ENCODE results near the gene TNKS2. TPM values are rescaled to one million over a fixed set of nuclear protein-coding genes. Genes with fewer than 3 reads are reported as not detected.
"Not testable (repeated sequence)": the region's sequence is repeated elsewhere in the genome, so short reads cannot be mapped to it uniquely, and the experiment has no call there.

The TNKS2 gene
- 10 to 100 TPM; 25.6 to 30.7 TPM for total RNA-seq

DNA sequence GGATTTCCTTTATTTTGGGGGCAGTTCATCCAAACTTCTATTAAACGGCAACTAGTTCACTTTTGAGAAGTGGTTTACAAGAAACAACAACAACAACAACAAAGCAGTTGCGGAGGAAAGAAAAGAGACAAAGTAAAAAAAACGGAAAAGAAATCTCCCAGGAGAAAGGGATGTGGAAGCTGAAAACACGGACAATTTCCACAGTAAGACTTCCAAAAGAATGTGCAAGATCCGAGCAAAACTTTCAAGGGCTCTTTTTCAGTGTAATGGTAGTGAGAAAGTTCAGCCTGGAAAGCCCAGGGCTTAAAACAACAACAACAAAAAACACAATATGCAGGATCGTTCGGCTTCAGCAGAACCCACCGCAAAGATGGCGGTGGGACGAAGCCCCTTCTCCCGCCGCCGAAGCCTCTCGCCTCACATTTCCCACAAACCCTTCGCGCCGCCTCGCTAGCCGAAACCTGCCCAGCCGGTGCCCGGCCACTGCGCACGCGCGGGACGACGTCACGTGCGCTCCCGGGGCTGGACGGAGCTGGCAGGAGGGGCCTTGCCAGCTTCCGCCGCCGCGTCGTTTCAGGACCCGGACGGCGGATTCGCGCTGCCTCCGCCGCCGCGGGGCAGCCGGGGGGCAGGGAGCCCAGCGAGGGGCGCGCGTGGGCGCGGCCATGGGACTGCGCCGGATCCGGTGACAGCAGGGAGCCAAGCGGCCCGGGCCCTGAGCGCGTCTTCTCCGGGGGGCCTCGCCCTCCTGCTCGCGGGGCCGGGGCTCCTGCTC, at the start of gene TNKS2:
TNKS2 (plus strand) TSS at position 553 of the 775 bp plus-strand sequence. CDS start 265 bp downstream, outside the sequence.
- peaks cover 40% of the 10 kb centered on the region for H3K4me1 Mint-ChIP-seq
- peaks cover 53% of the 10 kb centered on the region for H3K36me3 Mint-ChIP-seq (ENCODE audit: low read depth)
- peak; percentile 75 for ATAC-seq (replicated peaks)
- no peaks in the 10 kb centered on the region for H3K9me3 Mint-ChIP-seq
- peak within 1 kb of the TSS; percentile 94 for H3K27ac Mint-ChIP-seq
- H3K4me3 Mint-ChIP-seq = peak within 1 kb of the TSS; percentile 95
- H3K27me3 Mint-ChIP-seq = no peaks in the 10 kb centered on the region

DNA sequence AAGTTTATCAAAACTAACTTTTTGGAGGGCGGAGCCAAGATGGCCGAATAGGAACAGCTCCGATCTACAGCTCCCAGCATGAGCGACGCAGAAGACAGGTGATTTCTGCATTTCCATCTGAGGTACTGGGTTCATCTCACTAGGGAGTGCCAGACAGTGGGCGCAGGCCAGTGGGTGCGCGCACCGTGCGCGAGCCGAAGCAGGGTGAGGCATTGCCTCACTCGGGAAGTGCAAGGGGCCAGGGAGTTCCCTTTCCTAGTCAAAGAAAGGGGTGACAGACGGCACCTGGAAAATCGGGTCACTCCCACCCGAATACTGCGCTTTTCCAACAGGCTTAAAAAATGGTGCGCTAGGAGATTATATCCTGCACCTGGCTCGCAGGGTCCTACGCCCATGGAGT, 48.6 kb upstream of the TNKS2 start:
- not testable (repeated sequence) for H3K9me3 Mint-ChIP-seq; H3K4me3 Mint-ChIP-seq; ATAC-seq (replicated peaks); H3K27ac Mint-ChIP-seq; H3K4me1 Mint-ChIP-seq; H3K36me3 Mint-ChIP-seq (ENCODE audit: low read depth)
- H3K27me3 Mint-ChIP-seq = peaks cover 24% of the 10 kb centered on the region

DNA sequence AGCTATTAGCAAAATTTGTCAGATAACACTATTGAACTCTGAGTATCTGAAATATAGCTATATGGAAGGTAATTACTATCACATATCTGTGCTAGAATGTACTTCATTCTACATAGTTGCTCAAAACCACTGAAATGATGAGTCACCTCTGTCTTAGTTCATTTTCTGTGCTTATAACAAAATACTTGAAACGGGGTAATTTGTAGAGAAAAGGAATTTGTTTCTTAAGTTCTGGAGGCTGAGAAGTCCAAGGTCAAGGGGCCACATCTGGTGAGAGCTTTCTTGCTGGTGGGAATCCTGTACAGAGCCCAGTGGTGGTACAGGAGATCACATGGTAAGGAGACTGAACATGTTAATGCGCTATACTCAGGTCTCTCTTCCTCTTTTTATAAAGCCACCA, 41.9 kb upstream of the TNKS2 start:
- Mint-ChIP-seq H3K27me3 (peaks cover 11% of the 10 kb centered on the region), H3K9me3 (no peaks in the 10 kb centered on the region), H3K27ac (no peak overlapping the region), H3K36me3 (ENCODE audit: low read depth) (no peaks in the 10 kb centered on the region), H3K4me1 (no peaks in the 10 kb centered on the region), H3K4me3 (no peak overlapping the region)
- no peak for ATAC-seq (replicated peaks)

DNA sequence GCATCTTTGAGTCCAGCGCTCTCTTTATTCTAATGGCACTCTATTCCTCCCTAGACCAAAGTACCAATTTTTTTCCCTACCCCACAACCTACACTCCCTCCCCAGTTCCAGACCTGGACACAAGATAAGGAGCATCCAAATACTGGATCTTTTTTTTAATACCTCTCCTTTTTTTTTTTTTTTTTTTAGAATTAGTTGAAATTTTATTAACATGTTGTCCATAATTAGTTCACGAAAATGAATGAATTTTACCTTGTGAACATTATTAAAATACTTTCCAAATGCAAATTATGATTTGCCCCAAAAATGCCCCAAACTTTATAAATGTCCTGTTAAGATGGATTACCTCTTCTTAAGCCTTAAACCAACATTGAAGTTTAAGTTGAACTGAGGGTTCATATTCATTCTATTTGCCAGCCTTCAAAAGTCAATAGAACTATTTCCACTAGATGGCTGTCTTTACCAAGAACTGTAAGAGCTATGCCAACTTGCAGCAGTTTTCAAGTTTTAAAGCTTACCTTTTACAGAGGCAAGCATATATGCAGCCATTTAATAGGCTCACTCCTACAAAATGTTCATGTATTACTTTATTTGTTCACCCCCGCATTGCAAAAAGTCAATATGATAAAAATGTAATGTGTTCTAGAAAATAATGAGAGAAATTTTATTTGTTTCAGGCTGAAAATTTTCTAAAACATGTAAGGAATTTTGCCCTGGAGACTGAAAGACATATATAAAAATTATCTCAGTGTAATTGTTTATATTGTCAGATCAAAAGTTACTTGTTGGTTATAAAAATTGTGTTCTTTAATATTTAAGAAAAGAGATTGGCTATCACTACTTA, 39.7 kb upstream of the TNKS2 start:
- H3K36me3 Mint-ChIP-seq (ENCODE audit: low read depth) = no peaks in the 10 kb centered on the region
- peaks cover 18% of the 10 kb centered on the region for H3K27me3 Mint-ChIP-seq
- H3K4me1 Mint-ChIP-seq = no peaks in the 10 kb centered on the region
- H3K4me3 Mint-ChIP-seq = no peak overlapping the region
- H3K27ac Mint-ChIP-seq = no peak overlapping the region
- H3K9me3 Mint-ChIP-seq = no peaks in the 10 kb centered on the region
- ATAC-seq (replicated peaks) = peak; percentile 50

DNA sequence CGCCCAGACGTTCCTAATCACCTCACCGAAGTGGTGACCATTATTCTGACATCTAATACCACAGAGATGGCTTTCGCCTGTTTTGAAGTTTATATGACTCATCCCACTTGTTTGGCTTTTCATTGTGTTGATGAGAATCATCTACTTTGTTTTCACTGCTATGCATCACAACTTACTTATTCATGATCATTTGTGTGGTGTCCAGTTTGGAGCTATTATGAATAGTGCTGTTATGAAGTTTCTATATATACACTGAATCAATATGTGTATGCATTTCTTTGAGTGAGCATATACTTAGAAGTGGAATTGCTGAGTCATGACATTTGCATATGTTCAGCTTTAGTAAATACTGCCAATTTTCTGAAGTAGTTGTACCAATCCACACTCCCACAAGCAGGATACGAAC, 38.6 kb upstream of the TNKS2 start:
- Mint-ChIP-seq H3K9me3 (no peaks in the 10 kb centered on the region), H3K36me3 (ENCODE audit: low read depth) (no peaks in the 10 kb centered on the region), H3K4me3 (no peak overlapping the region), H3K27me3 (peaks cover 14% of the 10 kb centered on the region), H3K4me1 (no peaks in the 10 kb centered on the region), H3K27ac (no peak overlapping the region)
- peak; percentile 77 for ATAC-seq (replicated peaks)

DNA sequence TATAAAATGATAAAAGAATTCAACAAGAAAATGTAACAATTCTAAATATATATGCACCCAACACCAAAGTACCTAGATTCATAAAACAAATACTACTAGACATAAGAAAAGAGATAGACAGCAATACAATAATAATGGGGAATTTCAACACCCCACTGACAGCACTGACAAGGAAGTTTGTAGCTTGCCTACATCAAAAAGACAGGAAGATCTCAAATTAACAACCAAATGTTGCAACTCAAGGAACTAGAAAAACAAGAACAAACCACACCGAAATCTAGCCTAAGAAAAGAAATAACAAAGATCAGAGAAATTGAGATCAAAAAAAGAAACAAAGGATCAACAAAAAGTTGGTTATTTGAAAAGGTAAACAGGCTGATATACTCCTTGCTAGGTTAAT, 36.5 kb upstream of the TNKS2 start:
- H3K4me1 Mint-ChIP-seq = no peaks in the 10 kb centered on the region
- ATAC-seq (replicated peaks) = no peak
- no peak overlapping the region for H3K4me3 Mint-ChIP-seq

DNA sequence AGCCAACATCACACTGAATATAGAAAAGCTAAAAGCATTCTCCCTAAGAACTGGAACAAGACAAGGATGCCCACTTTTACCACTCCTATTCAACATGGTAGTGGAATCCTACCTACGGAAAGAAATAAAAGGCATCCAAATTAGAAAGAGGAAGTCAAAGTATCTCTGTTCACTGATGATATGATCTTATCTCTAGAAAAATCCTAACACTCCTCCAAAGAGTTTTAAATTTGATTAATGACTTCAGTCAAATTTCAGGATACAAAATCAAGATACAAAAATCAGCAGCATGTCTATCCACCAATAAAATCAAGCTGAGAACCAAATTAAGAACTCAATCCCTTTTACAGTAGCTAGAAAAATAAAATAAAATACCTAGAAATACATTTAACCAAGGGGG, 35.3 kb upstream of the TNKS2 start:
- Mint-ChIP-seq H3K9me3 (no peaks in the 10 kb centered on the region), H3K36me3 (ENCODE audit: low read depth) (no peaks in the 10 kb centered on the region), H3K4me3 (no peak overlapping the region), H3K4me1 (no peaks in the 10 kb centered on the region), H3K27me3 (peaks cover 10% of the 10 kb centered on the region), H3K27ac (no peak overlapping the region)
- ATAC-seq (replicated peaks) = no peak

More for the DNA sequence above, 36.5 kb upstream of the TNKS2 start:
- Mint-ChIP-seq H3K27ac (no peak overlapping the region), H3K36me3 (ENCODE audit: low read depth) (no peaks in the 10 kb centered on the region), H3K27me3 (peaks cover 14% of the 10 kb centered on the region), H3K9me3 (no peaks in the 10 kb centered on the region)

DNA sequence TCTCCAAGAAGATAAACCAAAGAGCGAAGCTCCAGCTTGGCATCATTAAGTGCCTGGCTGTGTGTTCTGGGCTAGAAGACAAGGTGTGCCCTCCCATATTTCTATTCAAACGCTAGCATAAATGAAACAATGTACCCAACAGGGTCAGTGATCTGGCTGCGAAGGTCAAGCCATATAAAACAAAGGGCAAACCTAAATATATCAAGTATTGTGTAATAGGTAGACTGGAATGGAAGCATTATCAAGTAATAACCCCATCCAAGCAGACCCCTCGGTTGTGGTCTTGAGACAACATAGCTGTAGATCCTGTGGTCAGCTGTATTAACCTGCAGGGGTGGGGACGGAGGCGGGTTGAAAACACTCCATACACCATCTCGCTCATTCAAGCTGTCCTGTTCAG, 31.6 kb upstream of the TNKS2 start:
- no peaks in the 10 kb centered on the region for H3K4me1 Mint-ChIP-seq
- H3K27ac Mint-ChIP-seq = no peak overlapping the region

DNA sequence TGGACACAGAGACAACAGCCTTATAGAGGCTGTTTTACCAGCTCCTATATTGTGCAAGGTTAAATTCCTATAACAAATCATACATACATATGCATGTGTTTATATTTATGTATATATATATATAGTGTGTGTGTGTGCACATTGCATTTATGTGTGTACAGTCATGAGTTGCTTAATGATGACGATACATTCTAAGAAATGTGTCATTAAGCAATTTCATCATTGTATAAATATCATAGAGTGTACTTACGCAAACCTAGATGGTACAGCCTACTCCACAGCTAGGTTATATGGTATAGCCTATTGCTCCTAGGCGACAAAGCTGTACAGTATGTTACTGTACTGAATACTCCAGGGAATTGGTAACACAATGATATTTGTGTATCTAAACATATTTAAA, 30.1 kb upstream of the TNKS2 start:
- H3K27ac Mint-ChIP-seq = no peak overlapping the region
- H3K36me3 Mint-ChIP-seq (ENCODE audit: low read depth) = no peaks in the 10 kb centered on the region
- peaks cover 3% of the 10 kb centered on the region for H3K27me3 Mint-ChIP-seq
- no peak for ATAC-seq (replicated peaks)
- no peak overlapping the region for H3K4me3 Mint-ChIP-seq
- no peaks in the 10 kb centered on the region for H3K4me1 Mint-ChIP-seq
- H3K9me3 Mint-ChIP-seq = no peaks in the 10 kb centered on the region

More for the DNA sequence above, 31.6 kb upstream of the TNKS2 start:
- Mint-ChIP-seq H3K27me3 (peaks cover 9% of the 10 kb centered on the region), H3K9me3 (no peaks in the 10 kb centered on the region), H3K4me3 (no peak overlapping the region), H3K36me3 (ENCODE audit: low read depth) (no peaks in the 10 kb centered on the region)
- ATAC-seq (replicated peaks) = no peak

DNA sequence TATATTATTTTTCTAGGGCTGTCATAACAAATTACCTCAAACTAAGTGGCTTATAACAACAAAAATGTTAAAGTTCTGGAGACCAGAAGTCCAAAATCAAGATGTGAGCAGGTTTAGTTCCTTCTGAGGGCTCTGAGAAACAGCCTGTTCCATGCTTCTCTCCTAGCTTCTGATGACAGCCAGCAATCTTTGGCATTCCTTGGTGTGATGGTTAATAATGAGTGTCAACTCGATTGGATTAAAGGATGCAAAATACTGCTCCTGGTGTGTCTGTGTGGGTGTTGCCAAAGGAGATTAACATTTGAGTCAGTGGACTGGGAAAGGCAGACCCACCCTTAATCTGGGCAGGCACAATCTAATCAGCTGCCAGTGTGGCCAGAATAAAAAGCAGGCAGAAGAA, 26.3 kb upstream of the TNKS2 start:
- no peaks in the 10 kb centered on the region for H3K36me3 Mint-ChIP-seq (ENCODE audit: low read depth)
- H3K4me3 Mint-ChIP-seq = no peak overlapping the region
- H3K9me3 Mint-ChIP-seq = no peaks in the 10 kb centered on the region
- H3K27me3 Mint-ChIP-seq = peaks cover 11% of the 10 kb centered on the region
- no peaks in the 10 kb centered on the region for H3K4me1 Mint-ChIP-seq
- H3K27ac Mint-ChIP-seq = no peak overlapping the region
- no peak for ATAC-seq (replicated peaks)

DNA sequence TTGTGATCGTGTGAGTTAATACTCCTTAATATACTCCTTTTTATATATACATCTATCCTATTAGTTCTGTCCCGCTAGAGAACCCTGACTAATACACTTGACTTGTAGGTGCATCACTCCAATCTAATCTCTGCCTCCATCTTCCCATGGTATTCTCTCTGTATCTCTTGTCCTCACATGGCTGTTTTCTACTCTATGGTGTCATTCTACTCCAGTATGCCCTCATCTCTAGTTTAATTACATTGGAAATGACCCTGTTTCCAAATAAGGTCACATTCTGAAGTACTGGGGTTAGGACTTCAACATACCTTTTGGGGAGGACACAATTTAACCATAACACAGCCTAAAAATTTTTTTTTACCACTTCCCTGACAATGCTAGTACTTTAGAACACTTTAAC, 25.8 kb upstream of the TNKS2 start:
- ATAC-seq (replicated peaks) = no peak
- Mint-ChIP-seq H3K27me3 (peaks cover 12% of the 10 kb centered on the region), H3K9me3 (no peaks in the 10 kb centered on the region), H3K4me3 (no peak overlapping the region), H3K4me1 (no peaks in the 10 kb centered on the region), H3K36me3 (ENCODE audit: low read depth) (no peaks in the 10 kb centered on the region), H3K27ac (no peak overlapping the region)

DNA sequence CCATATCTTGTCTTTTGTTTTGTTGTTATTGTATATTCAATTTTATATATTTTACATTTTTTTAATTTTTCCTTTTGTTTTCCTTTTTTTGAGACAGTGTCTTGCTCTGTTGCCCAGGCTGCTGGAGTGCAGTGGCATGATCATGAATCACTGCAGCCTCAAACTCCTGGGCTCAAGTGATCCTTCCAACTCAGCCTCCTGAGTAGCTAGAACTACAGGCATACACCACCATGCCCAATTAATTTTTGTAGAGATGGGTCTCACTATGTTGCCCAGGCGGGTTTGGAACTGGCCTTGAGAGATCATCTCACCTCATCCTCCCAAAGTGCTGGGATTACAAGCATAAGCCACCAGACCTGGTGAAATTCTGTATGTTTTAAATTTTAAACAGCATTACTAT, 25.4 kb upstream of the TNKS2 start:
- H3K27ac Mint-ChIP-seq = no peak overlapping the region

DNA sequence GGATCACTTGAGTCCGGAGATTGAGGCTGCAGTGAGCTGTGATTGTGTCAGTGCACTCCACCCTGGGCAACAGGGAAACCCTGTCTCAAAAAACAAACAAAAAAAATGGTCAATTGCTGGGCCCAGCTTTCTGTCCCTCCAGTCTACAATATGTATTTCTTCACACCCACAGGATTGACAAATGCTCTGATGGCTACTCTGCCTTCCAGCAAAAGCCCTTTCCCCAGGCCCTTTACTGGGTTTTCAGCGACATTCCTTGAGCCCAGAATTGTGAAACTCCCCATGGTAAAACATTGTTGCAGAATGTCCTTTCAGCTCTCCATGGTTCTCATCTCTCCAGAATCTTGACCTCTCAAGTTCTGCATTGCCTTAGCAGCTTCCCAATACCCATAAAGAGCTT, 23.7 kb upstream of the TNKS2 start:
- Mint-ChIP-seq H3K4me3 (no peak overlapping the region), H3K9me3 (no peaks in the 10 kb centered on the region), H3K27me3 (peaks cover 17% of the 10 kb centered on the region), H3K36me3 (ENCODE audit: low read depth) (no peaks in the 10 kb centered on the region), H3K4me1 (no peaks in the 10 kb centered on the region), H3K27ac (no peak overlapping the region)
- ATAC-seq (replicated peaks) = no peak

More for the DNA sequence above, 25.4 kb upstream of the TNKS2 start:
- no peak overlapping the region for H3K4me3 Mint-ChIP-seq
- no peaks in the 10 kb centered on the region for H3K36me3 Mint-ChIP-seq (ENCODE audit: low read depth)
- no peaks in the 10 kb centered on the region for H3K9me3 Mint-ChIP-seq
- H3K27me3 Mint-ChIP-seq = peaks cover 14% of the 10 kb centered on the region
- no peaks in the 10 kb centered on the region for H3K4me1 Mint-ChIP-seq
- ATAC-seq (replicated peaks) = no peak

DNA sequence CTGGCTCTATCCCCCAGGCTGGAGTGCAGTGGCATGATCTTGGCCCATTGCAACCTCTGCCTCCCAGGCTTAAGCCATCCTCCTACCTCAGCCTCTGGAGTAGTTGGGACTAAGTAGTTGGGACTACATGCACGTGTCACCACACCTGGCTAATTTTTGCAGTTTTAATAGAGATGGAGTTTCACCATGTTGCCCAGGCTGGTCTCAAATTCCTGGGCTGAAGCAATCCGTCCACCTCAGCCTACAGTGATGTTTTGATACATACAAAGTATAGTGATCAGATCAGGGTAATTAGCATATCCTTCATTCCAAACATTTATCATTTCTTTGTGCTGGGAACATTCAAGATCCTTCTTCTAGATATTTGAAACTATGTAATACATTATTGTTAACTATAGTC, 22.5 kb upstream of the TNKS2 start:
- no peak overlapping the region for H3K4me3 Mint-ChIP-seq
- ATAC-seq (replicated peaks) = no peak
- no peaks in the 10 kb centered on the region for H3K4me1 Mint-ChIP-seq
- no peak overlapping the region for H3K27ac Mint-ChIP-seq
- H3K36me3 Mint-ChIP-seq (ENCODE audit: low read depth) = no peaks in the 10 kb centered on the region
- no peaks in the 10 kb centered on the region for H3K9me3 Mint-ChIP-seq
- H3K27me3 Mint-ChIP-seq = peaks cover 17% of the 10 kb centered on the region

DNA sequence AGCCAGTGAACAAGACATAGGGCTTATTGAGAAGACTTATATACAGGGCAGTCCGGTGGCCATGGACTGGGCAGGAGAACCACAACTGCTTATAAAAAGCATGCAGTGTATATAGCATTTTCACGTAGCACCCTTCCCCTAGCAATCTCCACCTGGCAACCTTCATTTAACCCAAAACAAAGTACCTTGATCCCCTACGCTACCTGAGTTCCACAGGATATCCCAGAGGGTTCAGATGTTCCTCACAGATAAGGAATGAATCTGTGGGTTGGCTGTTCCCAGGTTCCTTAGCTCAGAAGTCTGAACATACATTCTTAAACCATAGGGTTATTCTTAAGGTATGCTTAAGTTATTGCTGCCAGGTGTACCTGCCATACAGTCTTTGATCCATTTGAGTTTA, 22.0 kb upstream of the TNKS2 start:
- Mint-ChIP-seq H3K9me3 (no peaks in the 10 kb centered on the region), H3K27ac (no peak overlapping the region), H3K27me3 (peaks cover 19% of the 10 kb centered on the region), H3K4me1 (no peaks in the 10 kb centered on the region), H3K36me3 (ENCODE audit: low read depth) (no peaks in the 10 kb centered on the region), H3K4me3 (no peak overlapping the region)
- ATAC-seq (replicated peaks) = no peak

Measured in activated T-helper 17 cell treated with anti-CD3 and anti-CD28 coated beads, Interleukin-2, amount 50 U/mL, for 72 hours (primary cell).